Inflammatory macrophage treated with lipopolysaccharide for 4 hours (primary cell): ENCODE results near the gene PER1.

ENCODE experiments used
- DNase-seq: peaks from one replicate; pipeline ENCODE4 v3.0.0-alpha.2; 2020

The PER1 gene

GRCh38 chr17:8140065-8141029, 11.9 kb downstream of the PER1 start:
- no peak for DNase-seq

GRCh38 chr17:8138672-8139371, 13.4 kb downstream of the PER1 start:
- DNase-seq, result peak; percentile 97

- no peak for DNase-seq
Measured at GRCh38 chr17:8138374-8138671, 13.9 kb downstream of the PER1 start.

GRCh38 chr17:8137645-8138373, 14.4 kb downstream of the PER1 start:
- DNase-seq, result no peak

GRCh38 chr17:8133941-8134340, 18.3 kb downstream of the PER1 start:
- no peak for DNase-seq

GRCh38 chr17:8133399-8133798, 18.8 kb downstream of the PER1 start:
- DNase-seq, result no peak

GRCh38 chr17:8131844-8132441, 20.3 kb downstream of the PER1 start:
- no peak for DNase-seq

GRCh38 chr17:8128125-8128784, 23.9 kb downstream of the PER1 start:
- no peak for DNase-seq

GRCh38 chr17:8126491-8127066, 25.6 kb downstream of the PER1 start:
- no peak for DNase-seq

- no peak for DNase-seq
Measured at GRCh38 chr17:8125947-8126490, 26.2 kb downstream of the PER1 start.

GRCh38 chr17:8125154-8125946, 26.9 kb downstream of the PER1 start:
- DNase-seq, result peak; percentile 69

GRCh38 chr17:8124350-8125153, 27.7 kb downstream of the PER1 start:
- no peak for DNase-seq

- DNase-seq, result no peak
Measured at GRCh38 chr17:8123695-8124349, 28.4 kb downstream of the PER1 start, which contains the start of gene HES7. Gene HES7, minus strand, starts transcription at chr17:8124106. Its CDS starts 22 bp downstream, at chr17:8124084.

- no peak for DNase-seq
Measured at GRCh38 chr17:8122924-8123694, 29.1 kb downstream of the PER1 start.

GRCh38 chr17:8122422-8122923, 29.7 kb downstream of the PER1 start:
- no peak for DNase-seq

GRCh38 chr17:8121681-8122421, 30.4 kb downstream of the PER1 start:
- DNase-seq, result peak; percentile 42

GRCh38 chr17:8121407-8121680, 30.9 kb downstream of the PER1 start:
- DNase-seq, result no peak
